Caco-2 (cell line): ENCODE measurements around the gene PIGB. TPM values are rescaled to one million over a fixed set of nuclear protein-coding genes. Genes with fewer than 3 reads are reported as not detected.

Source experiments
- BruUV-seq: library from RNA; stranded (reverse); fragments of 400-500 nt; replicated peaks from 2 replicates; lab custom pipeline; 2021; lab: Mats Ljungman, UMichigan
- CTCF ChIA-PET: fragments of 300-600 bp; sonication (Branson Sonifier 250); formaldehyde crosslinking; loops from one replicate; lab custom pipeline; 2022; ENCODE audit warnings: antibody characterized with exemption; lab: Charles Lee
- POLR2A ChIA-PET: fragments of 300-600 bp; sonication (Branson Sonifier 250); formaldehyde crosslinking; loops from one replicate; lab custom pipeline; 2022; ENCODE audit warnings: antibody characterized with exemption; lab: Charles Lee
- DNase-seq, 2 experiments: peaks; one replicate each; pipeline versions ENCODE4 v3.0.0 to v3.0.0-alpha.2; 2020 to 2022
- H3K27me3 ChIP-seq: replicated peaks from 2 replicates; pipeline ENCODE4 v1.6.0; 2011; ENCODE audit warnings: low read length; ENCODE audit not compliant: control insufficient read depth, insufficient read depth
- H3K36me3 ChIP-seq: 2 replicates; pipeline ENCODE4 v1.5.1; 2011; ENCODE audit warnings: low read length; ENCODE audit not compliant: control insufficient read depth, insufficient read depth
- H3K4me1 ChIP-seq: fragments of 250-450 bp; sonication (Bioruptor Pico); 2 replicates; pipeline ENCODE4 v1.5.1; 2020; ENCODE audit warnings: mild to moderate bottlenecking
- H3K4me3 ChIP-seq: 2 replicates; pipeline ENCODE4 v1.5.1; 2011; ENCODE audit warnings: low read depth, mild to moderate bottlenecking, control low read depth, low read length
- H3K9me3 ChIP-seq: fragments of 250-450 bp; sonication (Bioruptor Pico); 2 replicates; pipeline ENCODE4 v1.5.1; 2020; ENCODE audit warnings: mild to moderate bottlenecking, moderate library complexity
- H3K27ac Mint-ChIP-seq: one replicate; pipeline ENCODE4 v1.8.0; 2022; ENCODE audit warnings: mixed read lengths; ENCODE audit not compliant: unreplicated experiment
- H3K27me3 Mint-ChIP-seq: one replicate; pipeline ENCODE4 v1.8.0; 2022; ENCODE audit warnings: mixed read lengths; ENCODE audit not compliant: insufficient read depth, unreplicated experiment
- H3K36me3 Mint-ChIP-seq: one replicate; pipeline ENCODE4 v1.8.0; 2022; ENCODE audit warnings: mild to moderate bottlenecking, mixed read lengths; ENCODE audit not compliant: insufficient read depth, unreplicated experiment
- H3K4me1 Mint-ChIP-seq: one replicate; pipeline ENCODE4 v1.8.0; 2022; ENCODE audit warnings: low read depth, mixed read lengths; ENCODE audit not compliant: unreplicated experiment
- H3K4me3 Mint-ChIP-seq: one replicate; pipeline ENCODE4 v1.8.0; 2022; ENCODE audit warnings: mild to moderate bottlenecking, moderate library complexity, mixed read lengths; ENCODE audit not compliant: unreplicated experiment
- H3K9me3 Mint-ChIP-seq: one replicate; pipeline ENCODE4 v1.8.0; 2022; ENCODE audit warnings: mixed read lengths; ENCODE audit not compliant: unreplicated experiment
- CTCF ChIP-seq, 2 experiments: fragments of 200-600 bp in 1 of 2; IDR thresholded peaks; 1 replicate in 1 of 2; 2 replicates in 1 of 2; pipeline versions ENCODE4 v1.5.1 to v1.8.0; 2011 to 2022; ENCODE audit warnings: antibody characterized with exemption in 1 of 2, control low read depth in 1 of 2, inconsistent platforms in 1 of 2, low read depth in 1 of 2, low read length in 1 of 2, mild to moderate bottlenecking in 1 of 2, moderate library complexity in 1 of 2; ENCODE audit not compliant: insufficient read depth in 1 of 2, severe bottlenecking in 1 of 2, unreplicated experiment in 1 of 2
- intact Hi-C: fragments of 100-400 bp; cut with micrococcal nuclease; formaldehyde crosslinking; loops from one replicate; pipeline ENCODE4 v1.10.0; 2022; ENCODE audit not compliant: unreplicated experiment
- total RNA-seq: library from RNA; stranded (reverse); gene quantifications from 2 replicates; pipeline ENCODE4 v1.2.3, GENCODE V29; 2022

Gene PIGB
- total RNA-seq, 1 experiment from 2014 or later, result 15.5 TPM

GRCh38 chr15:55344206-55344605 is 25.2 kb downstream of the PIGB start:
- Histone ChIP-seq H3K9me3 (no peaks in the 10 kb centered on the region), H3K4me3 (no peak overlapping the region), H3K4me1 (0 out of 2 replicates have a peak, but pooled peaks cover 7% of the 10 kb centered on the region), H3K36me3 (no peaks in the 10 kb centered on the region), H3K27me3 (no peaks in the 10 kb centered on the region)
- H3K27ac Mint-ChIP-seq, result no peak overlapping the region
- no peak for TF ChIP-seq CTCF (IDR thresholded peaks at IDR 0.05; ENCODE audit: insufficient read depth in 1 of 2, low read depth in 1 of 2, low read length in 1 of 2, severe bottlenecking in 1 of 2, unreplicated experiment in 1 of 2)
- CTCF ChIA-PET, result interaction anchor here (0.6 to 1.3 kb wide), 2 partner anchors 95 to 123 kb away, joined by 3 read pairs; no protein-coding TSS in a partner anchor
- no peak overlapping the region for H3K4me3 Mint-ChIP-seq
- BruUV-seq, result no TSS peak
- no peak for DNase-seq
- POLR2A ChIA-PET, result no interaction called here
- no peaks in the 10 kb centered on the region for H3K27me3 Mint-ChIP-seq
- intact Hi-C loops, result no loop called here
- no peaks in the 10 kb centered on the region for H3K36me3 Mint-ChIP-seq
- no peaks in the 10 kb centered on the region for H3K4me1 Mint-ChIP-seq
- no peaks in the 10 kb centered on the region for H3K9me3 Mint-ChIP-seq

GRCh38 chr15:55348281-55348778 is 29.3 kb downstream of the PIGB start:
- ChIA-PET POLR2A (no interaction called here), CTCF (no interaction called here)
- no peaks in the 10 kb centered on the region for H3K27me3 Mint-ChIP-seq
- H3K9me3 Mint-ChIP-seq, result no peaks in the 10 kb centered on the region
- no TSS peak for BruUV-seq
- H3K36me3 ChIP-seq, result no peaks in the 10 kb centered on the region
- H3K4me1 ChIP-seq, result 0 out of 2 replicates have a peak, but pooled peaks cover 7% of the 10 kb centered on the region
- no peaks in the 10 kb centered on the region for H3K36me3 Mint-ChIP-seq
- no peak for TF ChIP-seq CTCF (IDR thresholded peaks at IDR 0.05; ENCODE audit: insufficient read depth in 1 of 2, low read depth in 1 of 2, low read length in 1 of 2, severe bottlenecking in 1 of 2, unreplicated experiment in 1 of 2)
- H3K4me3 ChIP-seq, result no peak overlapping the region
- H3K9me3 ChIP-seq, result no peaks in the 10 kb centered on the region
- no peak overlapping the region for H3K4me3 Mint-ChIP-seq
- intact Hi-C loops, result no loop called here
- H3K27ac Mint-ChIP-seq, result no peak overlapping the region
- H3K4me1 Mint-ChIP-seq, result no peaks in the 10 kb centered on the region
- H3K27me3 ChIP-seq, result no peaks in the 10 kb centered on the region
- DNase-seq, result no peak

GRCh38 chr15:55349282-55349681 is 30.3 kb downstream of the PIGB start:
- no peak overlapping the region for H3K27ac Mint-ChIP-seq
- ChIA-PET POLR2A (no interaction called here), CTCF (no interaction called here)
- no peaks in the 10 kb centered on the region for H3K36me3 Mint-ChIP-seq
- TF ChIP-seq CTCF (IDR thresholded peaks at IDR 0.05; ENCODE audit: insufficient read depth in 1 of 2, low read depth in 1 of 2, low read length in 1 of 2, severe bottlenecking in 1 of 2, unreplicated experiment in 1 of 2), result no peak
- no peaks in the 10 kb centered on the region for H3K9me3 ChIP-seq
- H3K27me3 Mint-ChIP-seq, result no peaks in the 10 kb centered on the region
- intact Hi-C loops, result no loop called here
- no peak overlapping the region for H3K4me3 ChIP-seq
- no TSS peak for BruUV-seq
- no peak overlapping the region for H3K4me3 Mint-ChIP-seq
- H3K4me1 ChIP-seq, result no peaks in the 10 kb centered on the region
- H3K9me3 Mint-ChIP-seq, result no peaks in the 10 kb centered on the region
- H3K4me1 Mint-ChIP-seq, result no peaks in the 10 kb centered on the region
- no peak for DNase-seq
- H3K36me3 ChIP-seq, result no peaks in the 10 kb centered on the region
- H3K27me3 ChIP-seq, result no peaks in the 10 kb centered on the region
